PC-9 (cell line): Measurements from ENCODE around the gene ANTXR2. TPM values are rescaled to one million over a fixed set of nuclear protein-coding genes. Genes with fewer than 3 reads are reported as not detected.

Experiments
- BruUV-seq: library from RNA; stranded (reverse); fragments of 400-500 nt; replicated peaks from 2 replicates; lab custom pipeline; 2021; lab: Mats Ljungman, UMichigan
- CTCF ChIA-PET: fragments of 300-600 bp; sonication (Branson Sonifier 250); formaldehyde crosslinking; loops from one replicate; lab custom pipeline; 2022; ENCODE audit warnings: antibody characterized with exemption; lab: Charles Lee
- POLR2A ChIA-PET: fragments of 300-600 bp; sonication (Branson Sonifier 250); formaldehyde crosslinking; loops from one replicate; lab custom pipeline; 2022; ENCODE audit warnings: antibody characterized with exemption; ENCODE audit not compliant: unreplicated experiment; lab: Charles Lee
- DNase-seq, 2 experiments: peaks; one replicate each; pipeline versions ENCODE4 v3.0.0 to v3.0.0-alpha.2; 2015 to 2022; ENCODE audit warnings: mixed read lengths in 1 of 2
- H2AFZ ChIP-seq: fragments of 200-600 bp; sonication (generic); 2 replicates; pipeline ENCODE4 v1.8.1; 2017; ENCODE audit warnings: antibody characterized with exemption
- H3F3A ChIP-seq: fragments of 200-600 bp; sonication (generic); 2 replicates; pipeline ENCODE4 v1.8.1; 2017; ENCODE audit warnings: antibody characterized with exemption, mild to moderate bottlenecking, low read depth; ENCODE audit not compliant: insufficient read depth
- H3K27ac ChIP-seq: fragments of 200-600 bp; sonication (generic); 2 replicates; pipeline ENCODE4 v1.6.1; 2016; ENCODE audit warnings: mixed run types
- H3K27me3 ChIP-seq: fragments of 200-600 bp; sonication (generic); 2 replicates; pipeline ENCODE4 v1.6.1; 2016; ENCODE audit warnings: low read depth, mixed run types; ENCODE audit not compliant: insufficient read depth
- H3K36me3 ChIP-seq: fragments of 200-600 bp; sonication (generic); 2 replicates; pipeline ENCODE4 v1.6.1; 2016; ENCODE audit warnings: low read depth, mixed run types
- H3K4me1 ChIP-seq: fragments of 200-600 bp; sonication (generic); replicated peaks from 2 replicates; pipeline ENCODE4 v1.6.1; 2016; ENCODE audit warnings: mixed run types; ENCODE audit not compliant: insufficient read depth
- H3K4me2 ChIP-seq: fragments of 200-600 bp; sonication (generic); 2 replicates; pipeline ENCODE4 v1.6.1; 2017; ENCODE audit warnings: mixed run types
- H3K4me3 ChIP-seq: fragments of 200-600 bp; sonication (generic); 2 replicates; pipeline ENCODE4 v1.6.1; 2016; ENCODE audit warnings: mixed run types
- H3K79me2 ChIP-seq: fragments of 200-600 bp; sonication (generic); 2 replicates; pipeline ENCODE4 v1.6.1; 2017; ENCODE audit warnings: low read depth, mixed run types
- H3K9me2 ChIP-seq: fragments of 200-600 bp; sonication (generic); 2 replicates; pipeline ENCODE4 v1.8.1; 2017; ENCODE audit warnings: mild to moderate bottlenecking; ENCODE audit not compliant: insufficient read depth
- H3K9me3 ChIP-seq: fragments of 200-600 bp; sonication (generic); 2 replicates; pipeline ENCODE4 v1.8.1; 2016; ENCODE audit warnings: low read depth; ENCODE audit not compliant: insufficient read depth
- H4K20me1 ChIP-seq: fragments of 200-600 bp; sonication (generic); 2 replicates; pipeline ENCODE4 v1.8.1; 2017; ENCODE audit not compliant: insufficient read depth
- EZH2 ChIP-seq: fragments of 200-600 bp; sonication (generic); IDR thresholded peaks from 2 replicates; pipeline ENCODE4 v1.8.0; 2017; ENCODE audit warnings: antibody characterized with exemption, low read depth
- intact Hi-C: fragments of 100-400 bp; cut with micrococcal nuclease; formaldehyde crosslinking; loops from one replicate; pipeline ENCODE4 v1.10.0; 2022; ENCODE audit not compliant: unreplicated experiment
- total RNA-seq: library from RNA; stranded (reverse); gene quantifications from 2 replicates; pipeline ENCODE4 v1.2.3, GENCODE V29; 2021
- TF ChIP-seq, protein P1 (sequence below): fragments of 200-600 bp; sonication (generic); conservative IDR thresholded peaks from 2 replicates; pipeline ENCODE4 v1.6.1; 2017; ENCODE audit warnings: mixed run types, antibody characterized with exemption, mild to moderate bottlenecking, moderate library complexity

Gene ANTXR2
- total RNA-seq, 1 experiment from 2014 or later: 2.0 TPM

DNA sequence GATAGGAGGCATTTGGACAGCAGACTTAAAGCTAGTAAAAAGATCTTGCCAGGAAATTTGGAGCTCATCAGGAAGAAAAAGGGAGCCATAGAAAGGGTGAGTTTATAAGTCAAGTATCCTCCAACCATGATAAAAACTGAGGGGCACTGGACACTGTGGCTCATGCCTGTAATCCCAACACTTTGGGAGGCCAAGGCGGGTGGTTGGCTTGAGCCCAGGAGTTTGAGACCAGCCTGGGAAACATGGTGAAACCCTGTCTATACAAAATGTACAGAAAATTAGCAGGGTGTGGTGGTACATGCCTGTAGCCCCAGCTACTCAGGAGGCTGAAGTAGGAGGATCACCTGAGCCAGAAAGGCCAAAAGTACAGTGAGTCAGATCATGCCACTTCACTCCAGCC is 48.7 kb downstream of the ANTXR2 start:
- ChIA-PET CTCF (interaction anchor here (0.5 kb wide), 1 partner anchor 118 kb away, joined by 3 read pairs; no protein-coding TSS in a partner anchor), POLR2A (no interaction called here)
- no peaks in the 10 kb centered on the region for H4K20me1 ChIP-seq
- H3K9me2 ChIP-seq: no peaks in the 10 kb centered on the region
- BruUV-seq: no TSS peak
- H3K4me1 ChIP-seq: no peaks in the 10 kb centered on the region
- no peaks in the 10 kb centered on the region for H3K27me3 ChIP-seq
- no peak overlapping the region for H3K27ac ChIP-seq
- H3K4me2 ChIP-seq: no peak overlapping the region
- H3K36me3 ChIP-seq: no peaks in the 10 kb centered on the region
- H3K79me2 ChIP-seq: no peaks in the 10 kb centered on the region
- DNase-seq: no peak
- H3K4me3 ChIP-seq: no peak overlapping the region
- H3F3A ChIP-seq: no peaks in the 10 kb centered on the region
- H2AFZ ChIP-seq: no peak overlapping the region
- no peaks in the 10 kb centered on the region for H3K9me3 ChIP-seq
- intact Hi-C loops: no loop called here
- TF ChIP-seq, protein P1, sequence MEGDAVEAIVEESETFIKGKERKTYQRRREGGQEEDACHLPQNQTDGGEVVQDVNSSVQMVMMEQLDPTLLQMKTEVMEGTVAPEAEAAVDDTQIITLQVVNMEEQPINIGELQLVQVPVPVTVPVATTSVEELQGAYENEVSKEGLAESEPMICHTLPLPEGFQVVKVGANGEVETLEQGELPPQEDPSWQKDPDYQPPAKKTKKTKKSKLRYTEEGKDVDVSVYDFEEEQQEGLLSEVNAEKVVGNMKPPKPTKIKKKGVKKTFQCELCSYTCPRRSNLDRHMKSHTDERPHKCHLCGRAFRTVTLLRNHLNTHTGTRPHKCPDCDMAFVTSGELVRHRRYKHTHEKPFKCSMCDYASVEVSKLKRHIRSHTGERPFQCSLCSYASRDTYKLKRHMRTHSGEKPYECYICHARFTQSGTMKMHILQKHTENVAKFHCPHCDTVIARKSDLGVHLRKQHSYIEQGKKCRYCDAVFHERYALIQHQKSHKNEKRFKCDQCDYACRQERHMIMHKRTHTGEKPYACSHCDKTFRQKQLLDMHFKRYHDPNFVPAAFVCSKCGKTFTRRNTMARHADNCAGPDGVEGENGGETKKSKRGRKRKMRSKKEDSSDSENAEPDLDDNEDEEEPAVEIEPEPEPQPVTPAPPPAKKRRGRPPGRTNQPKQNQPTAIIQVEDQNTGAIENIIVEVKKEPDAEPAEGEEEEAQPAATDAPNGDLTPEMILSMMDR: no peak
- TF ChIP-seq EZH2: no peak

GRCh38 chr4:80022282-80022681 is 50.7 kb downstream of the ANTXR2 start:
- H3K4me1 ChIP-seq: 0 out of 2 replicates have a peak, but pooled peaks cover 7% of the 10 kb centered on the region
- H3K36me3 ChIP-seq: no peaks in the 10 kb centered on the region
- no peak for DNase-seq
- no peak overlapping the region for H3K27ac ChIP-seq
- TF ChIP-seq, protein P1: no peak
- no peak overlapping the region for H2AFZ ChIP-seq
- H3K9me2 ChIP-seq: no peaks in the 10 kb centered on the region
- no peaks in the 10 kb centered on the region for H3K79me2 ChIP-seq
- H4K20me1 ChIP-seq: no peaks in the 10 kb centered on the region
- H3K4me3 ChIP-seq: no peak overlapping the region
- H3K4me2 ChIP-seq: no peak overlapping the region
- H3K9me3 ChIP-seq: no peaks in the 10 kb centered on the region
- ChIA-PET CTCF (no interaction called here), POLR2A (no interaction called here)
- H3K27me3 ChIP-seq: no peaks in the 10 kb centered on the region
- 0 out of 2 replicates have a peak, but pooled peaks cover 1% of the 10 kb centered on the region for H3F3A ChIP-seq
- intact Hi-C loops: no loop called here
- BruUV-seq: no TSS peak

DNA sequence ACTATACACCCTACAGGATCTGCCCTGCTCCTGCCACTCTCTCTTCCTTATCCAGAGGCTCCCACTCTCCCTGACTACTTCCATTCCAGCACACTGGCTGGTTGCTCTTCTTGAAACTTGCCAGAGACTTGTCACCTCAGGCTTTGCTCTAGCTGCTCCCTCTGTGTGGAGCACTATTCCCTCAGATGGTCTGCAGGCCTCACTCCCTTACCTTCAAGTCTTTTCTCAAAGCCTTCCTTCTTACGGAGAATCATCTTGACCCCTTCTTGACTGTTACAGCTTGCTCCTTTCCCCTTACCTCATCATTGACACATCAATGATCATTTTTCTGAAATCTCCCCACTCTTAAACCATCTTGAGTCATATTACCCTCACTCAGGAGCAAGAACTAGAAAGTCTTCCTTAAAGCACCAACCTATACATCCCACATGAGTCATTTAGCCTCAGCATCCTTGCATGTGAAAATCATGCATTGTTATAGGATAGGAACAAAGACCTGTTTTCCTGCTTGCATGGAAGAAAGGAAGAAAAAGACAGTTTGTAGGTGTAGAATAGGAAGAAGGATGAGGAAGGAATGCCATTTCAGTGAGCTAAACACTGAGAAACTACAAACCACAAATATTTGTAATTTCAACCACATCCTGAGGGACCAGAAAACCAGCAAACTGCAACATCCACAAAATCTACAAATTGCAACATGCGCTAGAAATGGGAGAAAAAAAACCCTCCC is 55.7 kb downstream of the ANTXR2 start:
- no TSS peak for BruUV-seq
- no peak overlapping the region for H2AFZ ChIP-seq
- peak in 1 of 2 experiments; percentile 46 for DNase-seq
- 0 out of 2 replicates have a peak, but pooled peaks cover 12% of the 10 kb centered on the region for H3K4me1 ChIP-seq
- H3K4me2 ChIP-seq: no peak overlapping the region
- TF ChIP-seq EZH2: no peak
- TF ChIP-seq, protein P1: no peak
- no peaks in the 10 kb centered on the region for H3K9me3 ChIP-seq
- no peaks in the 10 kb centered on the region for H3K9me2 ChIP-seq
- no peaks in the 10 kb centered on the region for H3K79me2 ChIP-seq
- POLR2A ChIA-PET: no interaction called here
- CTCF ChIA-PET: no interaction called here
- intact Hi-C loops: no loop called here
- no peak overlapping the region for H3K4me3 ChIP-seq
- no peak overlapping the region for H3K27ac ChIP-seq
- no peaks in the 10 kb centered on the region for H4K20me1 ChIP-seq
- no peaks in the 10 kb centered on the region for H3K27me3 ChIP-seq
- H3F3A ChIP-seq: 0 out of 2 replicates have a peak, but pooled peaks cover 5% of the 10 kb centered on the region
- H3K36me3 ChIP-seq: no peaks in the 10 kb centered on the region
